Endothelial cell of umbilical vein (primary cell): ENCODE results near the gene TRIM29.

Source experiments
- CTCF ChIP-seq, 2 donors: IDR thresholded peaks; 1 replicate in 1 of 2; 2 replicates in 1 of 2; pipeline ENCODE4 v1.5.1; 2011; ENCODE audit warnings: low read length in 2 of 2, mild to moderate bottlenecking in 2 of 2, moderate library complexity in 2 of 2, control low read depth in 1 of 2, inconsistent platforms in 1 of 2, low read depth in 1 of 2; ENCODE audit not compliant: insufficient read depth in 1 of 2; ENCODE audit errors: extremely low read depth in 1 of 2
- EZH2 ChIP-seq: IDR thresholded peaks from 2 replicates; pipeline ENCODE4 v1.6.1; 2012; ENCODE audit warnings: borderline replicate concordance, low read depth, mild to moderate bottlenecking, moderate library complexity, low read length, inconsistent platforms; ENCODE audit not compliant: severe bottlenecking
- GATA2 ChIP-seq: IDR thresholded peaks from 2 replicates; pipeline ENCODE4 v1.7.0; 2011; ENCODE audit warnings: low read depth, mild to moderate bottlenecking, moderate library complexity, mixed read lengths, low read length; ENCODE audit not compliant: insufficient read length, insufficient read depth
- MYC ChIP-seq: IDR thresholded peaks from one replicate; pipeline ENCODE4 v1.6.1; 2011; ENCODE audit warnings: mild to moderate bottlenecking, low read depth, low read length
- POLR2A ChIP-seq: IDR thresholded peaks from 2 replicates; pipeline ENCODE4 v1.6.1; 2012; ENCODE audit warnings: low read depth, mild to moderate bottlenecking, control low read depth, low read length
- POLR2AphosphoS5 ChIP-seq: IDR thresholded peaks from 2 replicates; pipeline ENCODE4 v1.6.1; 2012; ENCODE audit warnings: low read depth, mild to moderate bottlenecking, control low read depth, low read length, moderate library complexity; ENCODE audit not compliant: insufficient read depth
- TF ChIP-seq, protein P1 (sequence below): IDR thresholded peaks from 2 replicates; pipeline ENCODE4 v1.6.1; 2011; ENCODE audit not compliant: insufficient read depth, insufficient read length

- no peak for TF ChIP-seq POLR2A
- TF ChIP-seq CTCF (IDR thresholded peaks at IDR 0.05; ENCODE audit: extremely low read depth in 1 of 2, insufficient read depth in 1 of 2, low read depth in 1 of 2, low read length in 2 of 2) = no peak
- TF ChIP-seq EZH2 = no peak
- no peak for TF ChIP-seq MYC
- TF ChIP-seq POLR2AphosphoS5 = no peak
- TF ChIP-seq, protein P1, sequence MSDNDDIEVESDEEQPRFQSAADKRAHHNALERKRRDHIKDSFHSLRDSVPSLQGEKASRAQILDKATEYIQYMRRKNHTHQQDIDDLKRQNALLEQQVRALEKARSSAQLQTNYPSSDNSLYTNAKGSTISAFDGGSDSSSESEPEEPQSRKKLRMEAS = no peak
- no peak for TF ChIP-seq GATA2
Observed at GRCh38 chr11:120073196-120073595, 64.7 kb downstream of the TRIM29 start.
